KMS-11 (cell line): ENCODE measurements around the gene GNB1L.

Experiments used
- H2AFZ ChIP-seq: fragments of 200-600 bp; sonication (generic); 2 replicates; pipeline ENCODE4 v1.6.1; 2016; ENCODE audit warnings: antibody characterized with exemption, mixed run types, low read depth
- H3K27ac ChIP-seq: fragments of 200-600 bp; sonication (generic); 2 replicates; pipeline ENCODE4 v1.6.1; 2016; ENCODE audit warnings: mild to moderate bottlenecking, mixed run types
- H3K27me3 ChIP-seq: fragments of 200-600 bp; sonication (generic); 2 replicates; pipeline ENCODE4 v1.6.1; 2017; ENCODE audit warnings: mild to moderate bottlenecking, low read depth, mixed run types, moderate library complexity; ENCODE audit not compliant: insufficient read depth
- H3K36me3 ChIP-seq: fragments of 200-600 bp; sonication (generic); 2 replicates; pipeline ENCODE4 v1.6.1; 2017; ENCODE audit warnings: mild to moderate bottlenecking, mixed run types; ENCODE audit not compliant: insufficient read depth
- H3K4me1 ChIP-seq: fragments of 200-600 bp; sonication (generic); 2 replicates; pipeline ENCODE4 v1.6.1; 2016; ENCODE audit warnings: mild to moderate bottlenecking, low read depth, mixed run types; ENCODE audit not compliant: poor library complexity, severe bottlenecking
- H3K4me2 ChIP-seq: fragments of 200-600 bp; sonication (generic); 2 replicates; pipeline ENCODE4 v1.7.0; 2016; ENCODE audit warnings: mild to moderate bottlenecking, mixed run types
- H3K4me3 ChIP-seq: fragments of 200-600 bp; sonication (generic); IDR thresholded peaks from 2 replicates; pipeline ENCODE4 v1.6.1; 2017; ENCODE audit warnings: low read depth, low read length, mixed read lengths; ENCODE audit not compliant: insufficient read depth
- H3K79me2 ChIP-seq: fragments of 200-600 bp; sonication (generic); 2 replicates; pipeline ENCODE4 v1.6.1; 2016; ENCODE audit warnings: low read depth, mixed run types; ENCODE audit not compliant: insufficient read depth
- H3K9ac ChIP-seq: fragments of 200-600 bp; sonication (generic); 2 replicates; pipeline ENCODE4 v1.6.1; 2016; ENCODE audit warnings: mild to moderate bottlenecking, mixed run types
- H4K20me1 ChIP-seq: fragments of 200-600 bp; sonication (generic); 2 replicates; pipeline ENCODE4 v1.6.1; 2016; ENCODE audit warnings: mild to moderate bottlenecking, mixed run types; ENCODE audit not compliant: insufficient read depth
- CTCF ChIP-seq: fragments of 200-600 bp; sonication (generic); conservative IDR thresholded peaks from 2 replicates; pipeline ENCODE4 v1.6.1; 2017; ENCODE audit warnings: low read depth, mild to moderate bottlenecking, antibody characterized with exemption, low read length, moderate library complexity, mixed read lengths

GNB1L gene

GRCh38 chr22:19868333-19868732 is 13.7 kb upstream of the GNB1L start:
- H3K4me2 ChIP-seq, result no peak overlapping the region
- H3K27me3 ChIP-seq, result no peaks in the 10 kb centered on the region
- H4K20me1 ChIP-seq, result no peaks in the 10 kb centered on the region
- no peak for TF ChIP-seq CTCF
- H3K79me2 ChIP-seq, result no peaks in the 10 kb centered on the region
- H3K27ac ChIP-seq, result no peak overlapping the region
- H3K4me3 ChIP-seq, result no peak overlapping the region
- H3K36me3 ChIP-seq, result no peaks in the 10 kb centered on the region
- no peak overlapping the region for H3K9ac ChIP-seq
- no peaks in the 10 kb centered on the region for H3K4me1 ChIP-seq
- no peak overlapping the region for H2AFZ ChIP-seq

- H3K27ac ChIP-seq, result no peak overlapping the region
- no peaks in the 10 kb centered on the region for H4K20me1 ChIP-seq
- no peak overlapping the region for H2AFZ ChIP-seq
- H3K4me3 ChIP-seq, result no peak overlapping the region
- H3K36me3 ChIP-seq, result no peaks in the 10 kb centered on the region
- H3K4me2 ChIP-seq, result no peak overlapping the region
- no peaks in the 10 kb centered on the region for H3K4me1 ChIP-seq
- H3K79me2 ChIP-seq, result no peaks in the 10 kb centered on the region
- TF ChIP-seq CTCF, result no peak
- no peaks in the 10 kb centered on the region for H3K27me3 ChIP-seq
- H3K9ac ChIP-seq, result no peak overlapping the region
These were observed 12.9 kb upstream of the GNB1L start for GRCh38 chr22:19867617-19868016.

- H3K4me2 ChIP-seq, result no peak overlapping the region
- H3K36me3 ChIP-seq, result no peaks in the 10 kb centered on the region
- no peaks in the 10 kb centered on the region for H3K79me2 ChIP-seq
- H3K27ac ChIP-seq, result no peak overlapping the region
- no peaks in the 10 kb centered on the region for H3K27me3 ChIP-seq
- no peak overlapping the region for H3K9ac ChIP-seq
- H4K20me1 ChIP-seq, result no peaks in the 10 kb centered on the region
- H3K4me1 ChIP-seq, result no peaks in the 10 kb centered on the region
- no peak overlapping the region for H2AFZ ChIP-seq
- no peak overlapping the region for H3K4me3 ChIP-seq
- no peak for TF ChIP-seq CTCF
These were observed 12.0 kb upstream of the GNB1L start for GRCh38 chr22:19866665-19867009.

GRCh38 chr22:19865141-19865829 is 10.6 kb upstream of the GNB1L start:
- Histone ChIP-seq H3K4me3 (no peak overlapping the region), H3K4me1 (no peaks in the 10 kb centered on the region), H3K9ac (no peak overlapping the region), H3K27me3 (no peaks in the 10 kb centered on the region), H3K36me3 (no peaks in the 10 kb centered on the region), H2AFZ (no peak overlapping the region), H3K27ac (no peak overlapping the region), H3K79me2 (no peaks in the 10 kb centered on the region), H4K20me1 (no peaks in the 10 kb centered on the region), H3K4me2 (no peak overlapping the region)
- no peak for TF ChIP-seq CTCF
